GM18502 (cell line): ENCODE results near the gene VIM.

ENCODE experiments used
- ATAC-seq: cut with Tn5 transposase; IDR thresholded peaks from one replicate; pipeline ENCODE4 v1.9.1; 2021; ENCODE audit warnings: mild to moderate bottlenecking; ENCODE audit not compliant: unreplicated experiment, poor library complexity

The VIM gene

DNA sequence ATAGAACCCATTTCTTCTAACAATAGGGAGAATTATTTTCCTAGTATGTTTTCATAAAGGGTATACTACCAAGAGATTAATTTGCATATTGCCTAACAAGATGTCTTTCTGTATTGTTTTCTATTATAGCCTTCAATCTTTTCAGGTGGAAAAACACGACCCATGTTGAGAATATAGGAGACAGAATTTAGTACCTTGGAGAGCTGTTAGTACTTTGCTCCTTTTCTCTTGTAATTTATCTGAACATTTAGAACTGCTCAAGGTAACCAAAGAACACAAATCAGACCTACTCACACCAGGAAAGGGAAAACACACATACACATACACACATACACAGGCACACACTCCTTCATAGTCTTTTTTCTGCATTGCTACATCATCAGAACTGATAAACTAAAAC, 18.7 kb upstream of the VIM start:
- ATAC-seq = no peak

DNA sequence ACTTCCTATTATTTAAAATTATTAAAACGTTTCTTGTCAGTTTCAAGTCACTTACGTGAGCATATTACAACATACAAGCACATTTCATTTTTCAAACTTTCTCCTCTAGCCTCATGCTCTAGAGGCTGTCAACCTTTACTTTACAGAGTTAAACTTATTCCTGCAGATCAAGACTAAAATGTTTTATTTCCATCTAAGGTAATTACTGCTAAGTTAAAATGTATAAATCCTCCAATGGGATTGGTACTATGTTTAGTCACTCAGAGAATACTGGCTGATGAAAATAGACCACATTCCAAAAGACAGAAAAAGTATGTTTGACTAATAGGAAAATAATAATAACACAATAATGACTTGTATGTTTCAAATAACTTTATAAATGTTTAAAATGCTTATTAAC, 18.2 kb upstream of the VIM start:
- ATAC-seq = no peak

DNA sequence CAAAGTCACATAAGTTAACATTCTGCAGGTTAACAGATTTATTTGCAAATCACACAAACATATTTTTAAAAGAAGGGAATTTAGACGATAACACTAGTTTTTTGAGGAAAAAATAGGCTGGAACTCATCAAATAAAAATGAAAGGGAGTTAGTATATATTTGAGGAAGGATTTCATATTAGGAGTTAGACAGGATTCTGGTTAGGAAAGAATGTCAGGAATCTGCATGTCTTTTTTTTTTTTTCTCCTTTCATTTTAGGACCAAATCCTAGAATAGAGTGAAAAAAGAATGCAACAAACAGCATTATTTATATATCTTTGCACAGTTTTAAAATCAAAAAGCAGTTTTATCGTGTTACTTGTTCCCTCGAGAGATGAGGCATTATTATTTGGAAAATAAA, 17.7 kb upstream of the VIM start:
- ATAC-seq = no peak

DNA sequence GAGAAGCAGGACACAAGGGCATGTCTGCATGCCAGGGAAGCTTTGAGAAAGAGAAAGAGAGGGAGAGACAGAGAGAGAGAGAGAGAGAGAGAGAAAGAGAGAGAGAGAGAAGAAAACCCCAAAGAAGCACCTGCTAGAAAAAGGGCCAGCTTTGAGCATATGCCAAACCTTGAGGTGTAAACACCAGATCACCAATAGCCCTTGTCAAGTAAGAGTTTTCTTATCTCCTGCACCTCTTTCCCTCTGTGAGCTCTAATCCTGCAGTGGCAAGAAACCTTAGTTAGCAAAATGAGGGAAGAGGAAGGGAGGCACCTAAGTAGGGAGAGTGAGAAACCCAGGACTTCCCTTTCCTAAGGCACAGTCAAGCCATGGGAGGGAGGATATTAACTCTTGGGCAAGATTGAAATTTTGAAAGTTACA, 15.2 kb upstream of the VIM start:
- no peak for ATAC-seq

DNA sequence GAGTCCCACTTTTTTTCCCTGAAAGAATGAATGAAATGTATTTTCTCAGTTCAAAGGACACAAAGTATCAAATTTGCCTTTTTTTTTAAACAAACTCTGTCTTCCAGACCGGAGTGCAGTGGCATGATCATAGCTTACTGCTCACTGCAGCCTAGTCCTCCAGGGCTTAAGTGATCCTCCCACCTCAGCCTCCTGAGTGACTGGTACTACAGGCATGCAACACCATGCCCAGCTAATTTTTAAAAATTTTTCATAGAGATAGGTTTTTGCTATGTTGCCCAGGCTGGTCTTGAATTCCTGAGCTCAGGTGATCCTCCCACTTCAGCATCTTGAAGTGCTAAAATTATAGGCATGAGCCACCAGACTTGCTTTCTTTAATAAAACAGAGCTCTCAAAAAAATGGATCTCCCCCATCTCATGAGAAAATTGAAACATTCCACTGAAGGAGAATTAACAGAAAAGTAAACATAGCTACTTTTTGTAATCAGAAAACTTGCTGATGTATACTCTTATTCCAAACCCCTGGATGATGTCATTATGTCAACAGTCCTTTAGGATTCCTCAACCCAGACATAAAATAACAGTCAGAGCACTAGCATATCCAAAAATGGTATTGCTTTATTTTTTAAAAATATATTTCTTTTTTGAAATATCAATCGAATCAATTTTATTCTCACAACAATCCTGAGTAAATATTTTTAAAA, 14.2 kb upstream of the VIM start:
- no peak for ATAC-seq

DNA sequence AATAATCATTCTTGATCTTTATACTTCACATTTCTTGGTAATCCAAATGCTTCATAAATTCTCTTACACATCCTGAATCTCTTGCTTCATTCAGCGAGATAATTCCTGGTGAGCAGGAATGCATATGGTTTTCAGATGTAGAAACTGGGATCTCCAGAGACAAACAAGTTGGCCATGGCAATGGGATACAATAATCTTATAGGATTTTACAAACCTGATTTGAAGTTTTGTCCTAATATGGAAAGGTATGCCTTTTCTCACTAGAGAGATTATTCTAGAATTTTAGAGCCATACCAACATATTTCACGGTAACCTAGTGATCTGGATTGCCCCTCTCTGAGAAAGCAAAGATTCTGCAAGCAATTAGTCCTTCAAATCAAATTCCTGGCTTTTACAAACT, 13.5 kb upstream of the VIM start:
- ATAC-seq = no peak

DNA sequence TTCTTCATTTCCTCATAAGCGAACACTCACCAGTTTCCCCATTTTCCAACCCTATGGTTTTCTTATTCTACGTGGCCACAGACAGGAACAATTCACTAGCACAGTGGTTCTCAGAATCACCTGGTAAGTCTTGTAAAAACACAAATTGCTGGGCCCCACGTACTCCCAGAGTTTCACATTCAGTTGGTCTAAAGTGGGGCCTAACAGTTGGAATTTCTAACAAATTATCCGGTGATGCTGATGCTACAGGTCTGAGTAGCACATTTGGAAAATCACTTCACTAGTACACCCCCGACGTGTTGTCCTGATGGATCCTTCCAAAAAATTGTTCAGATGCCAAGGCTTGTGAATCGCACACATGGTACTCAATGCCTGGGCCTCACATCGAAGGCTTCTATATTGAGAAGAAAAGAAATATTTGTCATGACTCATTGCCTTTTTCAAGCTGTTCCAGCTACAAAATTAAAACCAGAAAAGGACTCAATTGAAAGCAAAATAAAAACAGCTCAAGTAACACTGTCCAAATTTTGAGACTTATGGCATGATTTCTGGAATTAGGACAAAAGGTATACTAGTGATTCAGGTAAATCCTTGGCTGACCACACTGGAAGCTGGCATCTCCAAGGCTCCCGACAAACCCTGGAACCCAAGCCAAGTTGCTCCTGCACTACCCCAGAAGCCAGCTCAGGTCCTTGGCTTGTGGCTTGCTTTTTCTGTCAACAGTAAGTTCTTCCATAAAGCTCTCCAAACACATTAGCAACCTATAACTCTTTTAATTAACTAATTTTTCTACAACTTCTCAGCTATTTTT, 12.9 kb upstream of the VIM start:
- no peak for ATAC-seq

DNA sequence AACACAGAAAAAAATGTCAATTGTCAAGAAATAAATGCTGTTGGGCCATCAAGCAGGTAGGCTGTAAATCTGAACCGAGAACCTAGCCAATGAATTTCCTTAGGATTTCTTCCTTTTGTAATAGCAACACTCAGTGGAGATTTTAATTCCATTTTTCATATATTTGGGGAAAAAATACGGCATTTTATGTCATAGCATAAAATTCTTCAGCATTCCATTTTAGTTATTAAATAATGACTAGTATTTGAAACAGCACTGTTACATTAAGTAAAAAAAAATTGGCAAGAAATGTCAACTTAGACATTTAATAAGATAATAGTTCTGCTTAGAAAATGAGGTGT, 12.3 kb upstream of the VIM start:
- no peak for ATAC-seq

DNA sequence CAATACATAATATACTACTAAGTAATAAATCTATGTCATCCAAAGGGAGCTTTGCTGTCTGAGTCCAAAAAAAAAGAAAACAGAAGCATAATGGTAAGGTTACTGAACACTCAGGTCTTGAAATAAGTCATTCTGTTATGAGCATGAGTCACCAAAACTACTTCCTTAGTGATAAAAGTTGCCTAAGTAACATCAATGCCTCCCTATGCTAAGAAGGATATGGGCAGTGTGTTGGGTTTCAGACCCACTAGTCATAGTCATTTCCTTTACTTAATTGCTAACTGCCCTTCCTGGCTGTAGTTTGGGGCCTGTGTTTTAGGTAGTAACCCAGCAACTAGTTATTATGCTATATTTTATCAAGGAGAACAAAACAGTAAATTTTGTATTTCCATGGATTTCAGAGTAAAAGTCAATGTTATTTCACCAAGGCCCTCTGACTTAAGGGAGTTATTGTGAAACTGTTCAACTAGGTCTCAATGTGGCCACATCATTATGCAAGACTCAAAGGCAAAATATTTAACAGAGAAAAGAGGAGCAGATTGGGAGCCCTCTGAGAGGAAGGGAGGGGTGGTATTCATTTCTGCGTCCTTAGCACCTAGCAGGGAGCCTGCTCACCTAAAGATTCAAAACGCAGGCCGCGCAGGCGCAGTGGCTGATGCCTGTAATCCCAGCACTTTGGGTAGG, 11.7 kb upstream of the VIM start:
- ATAC-seq = peak; percentile 100

DNA sequence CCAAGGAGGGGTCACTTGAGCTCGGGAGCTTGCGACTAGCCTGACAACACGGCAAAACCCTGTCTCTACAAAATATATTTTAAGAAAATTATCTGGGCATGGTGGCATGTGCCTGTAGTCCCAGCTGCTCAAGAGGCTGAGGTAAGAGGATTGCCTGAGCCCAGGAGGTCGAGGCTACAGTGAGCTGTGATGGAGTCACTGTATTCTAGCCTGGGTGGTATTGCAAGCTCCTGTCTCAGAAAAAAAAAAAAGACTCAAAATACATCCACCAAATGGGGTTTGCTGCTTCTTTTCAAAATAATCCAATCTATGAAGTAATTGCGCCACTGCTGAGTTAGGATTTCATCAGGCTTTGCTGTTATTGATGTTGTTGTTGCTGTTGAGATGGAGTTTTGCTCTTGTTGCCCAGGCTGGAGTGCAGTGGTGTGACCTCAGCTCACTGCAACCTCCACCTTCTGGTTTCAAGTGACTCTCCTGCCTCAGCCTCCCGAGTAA, 11.1 kb upstream of the VIM start:
- ATAC-seq = no peak

DNA sequence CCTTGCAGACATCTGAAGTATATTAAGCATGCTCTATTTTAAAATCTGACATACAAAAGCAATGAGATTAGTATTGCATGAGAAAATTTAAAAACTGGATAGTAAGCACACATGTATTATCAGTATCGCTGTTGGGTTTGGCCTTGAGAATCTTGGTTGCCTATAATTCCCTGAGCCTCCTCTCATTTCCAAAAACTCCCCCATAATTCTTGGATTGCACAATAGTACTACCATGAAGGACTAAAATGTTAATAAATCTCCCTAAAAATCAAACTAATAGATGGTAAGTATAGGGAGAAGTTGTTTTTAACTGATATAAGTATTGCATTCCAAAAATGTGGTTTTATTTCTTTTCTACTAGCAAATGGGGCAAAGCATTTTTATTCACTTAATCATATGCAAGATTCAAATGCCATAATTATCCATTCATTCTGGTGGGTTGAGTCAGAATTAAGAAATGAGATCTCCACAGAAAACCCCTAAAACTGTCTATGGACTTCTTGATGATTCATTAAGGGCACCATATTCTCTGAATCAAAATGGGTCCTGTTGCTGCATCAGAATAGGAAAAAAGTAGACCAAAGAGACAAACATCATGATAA, 10.3 kb upstream of the VIM start:
- ATAC-seq = no peak

DNA sequence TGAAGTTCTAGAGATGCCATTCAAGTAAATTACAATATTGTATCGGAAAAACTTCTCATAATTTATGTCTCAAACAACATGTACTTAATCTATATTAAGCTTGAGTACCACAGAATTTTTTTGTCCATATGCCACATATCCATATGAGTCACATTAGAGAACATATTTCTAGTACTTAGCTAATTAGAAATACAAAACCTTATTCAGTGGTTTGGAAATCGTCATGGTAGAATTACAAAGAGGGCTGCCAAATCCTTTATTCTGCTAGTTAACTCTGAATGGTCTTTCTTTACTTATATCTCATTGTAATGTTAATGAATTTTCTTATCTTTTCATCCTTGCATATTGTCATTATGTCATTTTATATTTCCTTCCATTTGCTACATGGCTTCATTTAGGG, 9.0 kb upstream of the VIM start:
- ATAC-seq = no peak

DNA sequence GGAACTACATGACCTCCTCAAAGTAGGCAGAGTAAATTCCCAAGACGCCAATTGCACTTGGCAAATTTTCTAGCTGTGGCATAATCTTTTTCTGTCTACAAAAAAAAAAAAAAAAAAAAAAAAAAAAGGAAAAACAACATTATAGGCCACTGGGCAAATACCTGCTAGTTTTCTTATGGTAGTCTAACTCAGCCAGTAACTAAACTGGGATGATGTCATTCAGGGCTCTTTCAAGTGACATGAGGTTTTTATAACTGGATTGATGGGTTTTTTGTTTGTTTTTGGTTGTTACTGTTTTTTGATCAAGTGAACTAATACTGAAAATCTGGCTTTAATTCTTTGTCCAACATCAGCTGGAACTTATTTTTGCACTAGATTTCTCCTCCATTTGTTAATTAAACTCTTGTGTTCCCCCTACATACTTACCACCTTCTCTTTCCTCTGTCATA, 7.4 kb upstream of the VIM start:
- no peak for ATAC-seq

DNA sequence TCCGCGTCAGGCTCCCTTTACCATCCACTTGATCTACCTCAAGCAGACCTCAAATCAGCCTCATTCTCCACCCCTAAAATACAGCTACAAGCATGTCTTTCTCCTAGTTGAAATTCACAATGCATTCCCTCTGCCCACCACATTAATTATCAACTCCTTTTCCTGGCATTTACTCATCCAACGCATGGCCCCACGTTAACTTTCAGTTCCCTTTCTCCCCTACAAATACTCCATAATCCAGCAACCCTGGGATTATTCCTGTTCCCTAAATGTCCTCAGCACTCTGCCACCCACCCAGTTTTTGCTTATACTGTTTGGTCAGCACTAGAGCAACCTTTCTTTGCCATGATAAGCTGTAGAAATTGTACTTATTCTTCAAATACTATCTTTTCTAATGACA, 5.7 kb upstream of the VIM start:
- no peak for ATAC-seq

DNA sequence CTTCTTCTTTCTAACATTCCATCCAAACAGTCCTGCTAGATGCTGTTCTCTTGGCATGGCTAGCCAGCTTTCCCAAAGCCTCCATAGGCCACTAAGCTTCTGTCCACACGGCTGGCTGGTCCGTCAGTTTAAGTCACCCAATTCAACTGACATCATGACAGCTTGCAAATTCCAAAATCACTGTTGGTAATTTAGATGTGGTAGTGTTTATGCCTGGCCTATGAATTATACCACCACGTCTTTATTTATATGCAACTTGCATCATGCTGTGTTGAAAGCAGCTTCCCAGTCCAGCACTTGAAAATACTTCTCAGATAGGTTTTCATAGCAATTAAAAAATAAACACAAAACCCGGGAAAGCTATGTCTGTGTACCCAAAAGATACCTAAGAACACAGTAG, 2.2 kb upstream of the VIM start:
- ATAC-seq = no peak

DNA sequence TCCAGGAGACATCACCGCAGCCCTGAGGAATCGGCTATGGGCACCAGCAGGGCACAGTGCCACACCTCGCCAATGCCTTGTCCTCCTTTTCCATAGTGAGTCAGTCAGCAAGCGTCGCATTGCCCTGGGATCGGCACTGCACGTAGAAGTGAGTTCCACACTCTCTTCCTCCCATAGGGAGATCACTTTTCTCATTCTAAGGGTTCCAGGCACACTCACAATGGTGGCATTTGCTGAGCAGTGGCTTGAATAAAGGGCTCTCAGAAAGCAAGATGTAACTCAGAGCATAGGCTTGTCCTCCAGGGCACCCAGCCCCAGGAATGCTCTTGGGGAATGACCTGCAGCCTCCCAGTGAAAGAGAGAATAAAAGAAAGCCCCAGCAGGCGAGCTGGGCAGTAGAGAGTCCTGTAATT, 1.1 kb upstream of the VIM start:
- no peak for ATAC-seq

DNA sequence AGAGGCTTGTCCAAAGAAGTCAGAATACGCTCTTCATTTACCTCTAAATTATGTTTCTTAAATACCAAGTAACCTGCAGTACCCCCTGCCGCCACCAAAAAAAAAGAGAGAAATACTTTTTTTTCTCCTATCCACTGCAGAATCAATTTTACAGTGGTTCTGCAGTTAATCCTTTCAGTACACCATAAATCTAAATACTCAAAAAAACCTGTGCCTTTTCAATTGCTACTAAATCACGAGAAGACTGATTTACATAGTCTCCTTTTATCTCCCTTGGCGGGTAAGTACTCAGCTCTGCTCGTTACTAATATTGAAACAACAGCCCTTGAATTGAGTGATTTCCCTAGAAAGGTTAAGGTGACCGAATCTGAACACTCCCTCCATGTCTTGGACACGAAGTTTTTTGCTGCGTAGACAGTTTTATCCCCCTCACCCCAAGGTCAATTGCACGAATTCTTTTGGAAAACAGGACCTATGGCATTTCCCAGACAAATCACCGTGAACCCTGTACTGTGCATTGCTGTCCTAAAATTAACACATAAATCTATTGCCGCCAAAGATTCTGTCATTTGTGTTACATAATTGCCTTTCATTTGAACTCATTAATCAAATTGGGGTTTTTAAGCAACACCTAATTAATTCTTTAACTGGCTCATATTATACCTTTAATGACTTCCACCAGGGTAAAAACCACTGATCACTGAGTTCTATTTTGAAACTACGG, 512 bp upstream of the VIM start:
- ATAC-seq = peak; percentile 27

DNA sequence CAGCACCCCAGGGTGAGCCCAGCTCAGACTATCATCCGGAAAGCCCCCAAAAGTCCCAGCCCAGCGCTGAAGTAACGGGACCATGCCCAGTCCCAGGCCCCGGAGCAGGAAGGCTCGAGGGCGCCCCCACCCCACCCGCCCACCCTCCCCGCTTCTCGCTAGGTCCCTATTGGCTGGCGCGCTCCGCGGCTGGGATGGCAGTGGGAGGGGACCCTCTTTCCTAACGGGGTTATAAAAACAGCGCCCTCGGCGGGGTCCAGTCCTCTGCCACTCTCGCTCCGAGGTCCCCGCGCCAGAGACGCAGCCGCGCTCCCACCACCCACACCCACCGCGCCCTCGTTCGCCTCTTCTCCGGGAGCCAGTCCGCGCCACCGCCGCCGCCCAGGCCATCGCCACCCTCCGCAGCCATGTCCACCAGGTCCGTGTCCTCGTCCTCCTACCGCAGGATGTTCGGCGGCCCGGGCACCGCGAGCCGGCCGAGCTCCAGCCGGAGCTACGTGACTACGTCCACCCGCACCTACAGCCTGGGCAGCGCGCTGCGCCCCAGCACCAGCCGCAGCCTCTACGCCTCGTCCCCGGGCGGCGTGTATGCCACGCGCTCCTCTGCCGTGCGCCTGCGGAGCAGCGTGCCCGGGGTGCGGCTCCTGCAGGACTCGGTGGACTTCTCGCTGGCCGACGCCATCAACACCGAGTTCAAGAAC, 1.1 kb downstream of the VIM start:
- peak; percentile 19 for ATAC-seq

DNA sequence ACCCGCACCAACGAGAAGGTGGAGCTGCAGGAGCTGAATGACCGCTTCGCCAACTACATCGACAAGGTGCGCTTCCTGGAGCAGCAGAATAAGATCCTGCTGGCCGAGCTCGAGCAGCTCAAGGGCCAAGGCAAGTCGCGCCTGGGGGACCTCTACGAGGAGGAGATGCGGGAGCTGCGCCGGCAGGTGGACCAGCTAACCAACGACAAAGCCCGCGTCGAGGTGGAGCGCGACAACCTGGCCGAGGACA, 1.6 kb downstream of the VIM start:
- peak; percentile 6 for ATAC-seq
